Stimulated activated naive CD4-positive, alpha-beta T cell treated with Interleukin-2 at 50 U/mL for 16 hours (primary cell): ENCODE measurements around the gene ACSL3.
"Not testable (repeated sequence)": the region's sequence is repeated elsewhere in the genome, so short reads cannot be mapped to it uniquely, and the experiment has no call there.

Experiments used
- DNase-seq: peaks from one replicate; lab custom pipeline; 2025; lab: John Stamatoyannopoulos, UW

ACSL3 gene

DNA sequence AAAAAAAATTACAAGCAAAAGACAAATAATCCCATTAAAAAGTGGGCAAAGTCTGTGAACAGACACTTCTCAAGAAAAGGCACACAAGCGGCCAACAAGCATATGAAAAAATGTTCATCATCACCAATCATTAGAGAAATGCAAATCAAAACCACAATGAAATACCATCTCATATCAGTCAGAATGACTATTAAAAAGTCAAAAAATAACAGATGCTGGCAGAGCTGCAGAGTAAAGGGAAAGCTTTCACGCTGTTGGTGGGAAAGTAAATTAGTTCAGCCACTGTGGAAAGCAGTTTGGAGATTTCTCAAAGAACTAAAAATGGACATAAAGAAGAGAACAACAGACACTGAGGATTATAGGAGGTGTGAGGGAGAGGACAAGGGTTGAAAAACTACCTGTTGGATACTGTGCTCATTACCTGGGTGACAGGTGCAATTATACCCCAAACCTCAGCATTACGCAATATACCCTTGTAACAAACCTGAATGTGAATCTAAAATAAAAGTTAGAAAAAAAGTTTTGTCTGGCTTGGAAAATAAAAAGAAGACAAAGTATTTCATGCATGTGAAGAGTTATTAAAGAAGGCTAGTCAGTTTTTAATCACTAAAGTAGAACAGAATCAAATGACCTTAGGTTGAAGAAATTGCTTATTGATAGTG, 8.7 kb upstream of the ACSL3 start:
- DNase-seq = no peak

DNA sequence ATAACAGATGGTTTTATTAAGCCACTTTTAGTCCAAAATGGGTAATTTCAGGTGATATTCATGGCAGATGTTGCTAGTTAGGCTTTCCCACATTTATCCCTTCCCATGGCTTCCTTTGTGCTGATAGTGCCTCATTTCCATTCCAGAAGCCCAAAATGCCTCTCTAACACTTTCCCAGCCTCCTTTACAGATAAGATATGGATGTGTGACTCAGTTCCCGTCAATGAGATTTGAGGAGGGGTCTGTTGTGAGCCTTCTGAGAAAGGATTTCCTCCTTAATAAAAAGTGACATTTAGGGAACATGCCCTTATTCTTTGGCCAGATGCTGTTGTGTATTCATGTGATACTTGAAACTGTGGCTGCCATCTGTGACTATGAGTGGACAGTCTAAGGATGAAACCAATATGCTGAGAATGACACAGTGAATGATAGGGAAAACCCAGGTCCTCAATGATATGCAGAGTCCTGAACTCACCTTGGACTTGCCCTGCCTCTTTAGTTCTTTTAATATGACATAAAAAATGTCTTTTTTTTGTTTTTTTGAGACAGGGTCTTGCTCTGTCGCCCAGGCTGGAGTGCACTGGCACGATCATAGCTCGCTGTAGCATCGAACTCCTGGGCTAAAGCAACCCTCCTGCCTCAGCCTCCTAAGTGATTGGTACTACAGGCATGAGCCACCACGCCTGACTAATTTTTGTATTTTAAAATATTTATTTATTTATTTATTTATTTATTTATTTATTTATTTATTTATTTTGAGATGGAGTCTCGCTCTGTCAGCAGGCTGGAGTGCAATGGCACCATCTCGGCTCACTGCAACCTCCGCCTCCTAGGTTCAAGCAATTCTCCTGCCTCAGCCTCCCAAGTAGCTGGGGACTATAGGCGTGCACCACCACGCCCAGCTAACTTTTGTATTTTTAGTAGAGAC, 5.8 kb upstream of the ACSL3 start:
- DNase-seq = no peak

DNA sequence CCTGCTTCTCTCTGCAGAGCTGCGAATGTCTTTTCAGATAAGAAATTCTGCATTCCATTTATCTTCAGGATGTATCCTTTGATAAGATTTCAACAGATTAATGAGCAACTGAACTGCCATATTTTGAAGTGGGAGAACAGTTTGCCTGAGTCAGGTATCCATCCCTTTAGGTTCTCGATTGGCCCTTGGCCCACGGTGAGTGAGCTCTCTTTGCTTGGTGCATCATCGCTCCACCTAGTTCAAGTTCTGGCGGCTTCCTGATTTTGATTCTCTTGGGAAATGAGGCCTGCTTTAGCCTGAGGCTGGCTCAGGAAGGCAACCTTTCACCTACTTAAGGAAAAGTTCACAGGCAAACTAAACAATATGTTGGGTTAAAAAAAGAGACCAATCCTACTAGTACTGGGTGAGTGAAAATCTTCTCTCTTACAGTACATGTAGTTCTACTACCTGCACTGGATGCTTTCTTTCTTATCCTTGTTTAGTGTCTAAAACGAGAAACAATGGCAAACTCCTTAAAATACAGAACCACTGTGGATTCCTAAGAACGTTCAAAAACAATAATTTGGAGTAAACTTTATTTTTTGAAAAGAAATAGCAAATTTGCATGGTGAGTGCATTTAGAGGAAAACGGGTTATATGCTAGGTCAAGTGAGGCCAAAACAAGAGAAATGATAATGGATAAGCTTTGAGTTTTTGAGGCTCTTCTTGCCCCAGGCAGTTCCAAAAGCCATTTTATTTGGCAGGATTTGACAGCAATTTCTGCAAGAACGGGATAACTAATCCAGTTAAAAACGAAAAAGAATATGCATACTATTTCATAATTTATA, 837 bp upstream of the ACSL3 start:
- DNase-seq = no peak

DNA sequence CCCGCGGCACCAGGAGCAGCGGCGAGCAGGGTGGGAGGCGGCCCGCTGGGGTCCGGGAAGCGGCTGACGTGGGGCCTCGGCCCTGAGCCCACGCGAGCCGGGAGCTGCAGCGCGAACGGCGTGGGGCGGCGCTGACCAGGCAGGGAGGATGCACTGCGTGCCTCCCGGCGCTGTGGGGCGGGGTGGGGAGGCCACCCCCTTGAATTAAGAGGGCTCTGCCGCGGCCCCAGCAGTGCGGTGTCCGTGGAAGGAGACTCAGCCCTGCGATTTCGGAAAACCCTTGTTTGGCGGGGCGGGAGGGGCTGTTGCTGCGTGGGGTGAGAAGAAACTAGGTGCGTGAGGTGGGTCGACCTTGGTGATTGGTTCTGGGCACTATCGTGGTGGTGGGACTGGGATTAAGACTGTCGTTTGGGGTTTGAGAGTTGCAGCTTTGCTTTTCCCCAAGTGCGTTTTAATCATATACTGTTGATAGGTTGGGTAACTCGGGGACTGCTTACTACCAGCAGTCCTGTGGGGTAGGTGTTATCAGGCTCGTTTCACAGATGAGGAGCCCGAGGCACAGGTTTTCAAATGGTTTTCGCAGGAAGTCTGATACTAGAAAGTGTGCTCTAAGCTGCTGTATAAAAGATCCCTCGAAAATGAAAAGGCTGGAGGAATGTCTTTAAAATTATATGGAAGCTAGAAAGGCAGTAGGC, 722 bp downstream of the ACSL3 start:
- DNase-seq = peak; percentile 41

DNA sequence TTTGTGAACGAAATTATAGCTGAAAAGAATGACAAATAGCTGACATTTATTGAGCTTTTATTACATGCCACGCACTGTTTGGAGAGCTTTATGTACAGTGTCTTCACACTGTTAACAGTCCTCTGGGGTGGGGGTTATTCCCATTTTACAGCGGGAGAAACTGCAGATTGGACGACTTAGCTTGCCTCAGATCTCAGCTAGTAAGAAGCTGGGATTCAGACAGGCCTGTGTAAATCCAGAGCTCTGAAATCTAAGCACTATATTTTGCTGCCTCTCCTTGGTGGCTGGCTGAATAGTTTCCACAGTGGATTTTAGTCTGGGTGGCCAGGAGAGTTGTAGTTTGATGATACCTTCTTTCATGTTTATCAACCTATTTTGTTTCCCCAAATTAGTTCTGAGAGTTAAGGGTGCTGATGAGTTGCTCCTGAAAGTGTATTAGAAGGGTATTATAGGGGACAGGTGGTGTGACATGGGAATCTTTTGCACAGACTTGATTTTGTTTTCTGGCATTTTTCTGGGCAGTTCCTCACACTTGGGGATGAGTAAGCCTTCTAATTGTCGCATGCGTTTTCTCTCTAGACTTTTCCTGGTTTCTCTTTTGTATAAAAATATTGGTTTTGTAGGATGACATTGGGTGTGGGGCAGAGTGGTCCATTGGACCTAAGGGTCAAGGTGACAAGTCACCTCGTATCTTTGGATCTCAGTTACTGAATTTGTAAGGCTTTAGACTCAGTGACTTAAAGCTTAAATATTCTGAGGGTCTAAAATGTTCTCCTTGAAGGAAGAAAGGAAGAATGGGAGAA, 1.5 kb downstream of the ACSL3 start:
- no peak for DNase-seq

DNA sequence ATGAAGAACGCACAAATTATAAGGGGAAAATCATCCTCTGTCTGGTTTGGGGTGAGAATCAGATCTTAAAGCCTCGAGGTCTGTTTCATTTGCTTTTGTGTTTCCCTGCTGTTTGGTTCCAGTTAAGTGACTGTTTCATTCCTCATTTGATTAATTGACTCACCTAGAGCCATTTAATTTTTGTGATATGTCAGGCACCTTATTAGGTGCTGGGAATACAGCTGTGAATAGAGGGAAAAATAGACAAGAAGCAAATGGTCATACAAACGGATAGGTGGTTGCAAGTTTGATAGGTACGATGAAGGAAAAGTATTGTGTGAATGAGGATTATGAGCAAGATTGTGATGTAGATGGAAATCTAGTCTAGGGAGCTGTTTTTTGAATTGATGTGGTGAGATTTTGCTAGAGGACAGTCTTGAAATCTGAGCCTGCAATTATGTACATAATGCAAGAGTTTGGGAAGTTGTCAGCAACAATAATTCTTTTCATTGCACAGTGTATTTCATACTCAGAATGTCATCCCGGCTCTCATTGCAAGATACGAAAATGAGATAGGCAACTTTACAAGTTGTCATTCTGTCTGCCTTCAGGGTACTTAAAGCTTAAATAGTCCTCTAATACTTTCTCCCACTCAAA, 2.2 kb downstream of the ACSL3 start:
- DNase-seq = no peak

DNA sequence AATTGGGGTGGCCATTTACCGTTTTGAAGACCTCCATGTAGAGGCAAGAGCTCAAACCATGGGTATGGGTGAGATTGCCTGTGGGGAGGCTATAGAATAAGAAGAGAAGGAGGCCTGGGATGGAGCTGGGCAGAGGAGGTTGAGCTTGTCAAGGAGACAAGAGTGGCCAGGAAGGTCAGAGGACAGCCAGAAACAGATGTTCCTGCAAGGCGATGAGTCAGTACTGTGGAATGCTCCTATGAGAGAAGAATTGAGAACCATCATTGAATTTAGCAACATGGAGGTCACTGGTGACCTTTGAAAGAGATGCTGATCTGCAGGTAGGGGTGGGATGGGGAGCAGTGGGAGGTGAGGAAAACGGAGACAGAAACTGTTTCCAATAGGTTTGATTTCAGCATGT, 3.5 kb downstream of the ACSL3 start:
- no peak for DNase-seq

DNA sequence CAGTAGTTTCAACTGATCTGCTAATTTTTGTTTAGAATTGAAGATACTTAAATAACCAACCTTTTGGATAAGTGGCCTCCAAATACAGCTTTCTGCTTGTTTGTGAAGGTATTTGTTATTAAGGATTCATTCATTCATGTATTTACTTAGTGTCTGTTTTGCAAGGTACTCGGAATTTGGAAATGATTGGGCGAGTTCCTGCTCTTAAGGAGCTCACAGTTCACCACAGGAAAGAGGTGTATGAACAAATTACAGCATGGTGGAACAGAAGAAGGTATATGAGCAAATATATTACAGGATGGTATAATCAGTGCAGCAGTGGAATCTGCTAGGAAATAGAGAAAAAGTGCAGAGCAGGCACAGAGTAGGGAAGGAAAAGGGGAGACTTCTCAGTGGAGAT, 4.5 kb downstream of the ACSL3 start:
- no peak for DNase-seq

DNA sequence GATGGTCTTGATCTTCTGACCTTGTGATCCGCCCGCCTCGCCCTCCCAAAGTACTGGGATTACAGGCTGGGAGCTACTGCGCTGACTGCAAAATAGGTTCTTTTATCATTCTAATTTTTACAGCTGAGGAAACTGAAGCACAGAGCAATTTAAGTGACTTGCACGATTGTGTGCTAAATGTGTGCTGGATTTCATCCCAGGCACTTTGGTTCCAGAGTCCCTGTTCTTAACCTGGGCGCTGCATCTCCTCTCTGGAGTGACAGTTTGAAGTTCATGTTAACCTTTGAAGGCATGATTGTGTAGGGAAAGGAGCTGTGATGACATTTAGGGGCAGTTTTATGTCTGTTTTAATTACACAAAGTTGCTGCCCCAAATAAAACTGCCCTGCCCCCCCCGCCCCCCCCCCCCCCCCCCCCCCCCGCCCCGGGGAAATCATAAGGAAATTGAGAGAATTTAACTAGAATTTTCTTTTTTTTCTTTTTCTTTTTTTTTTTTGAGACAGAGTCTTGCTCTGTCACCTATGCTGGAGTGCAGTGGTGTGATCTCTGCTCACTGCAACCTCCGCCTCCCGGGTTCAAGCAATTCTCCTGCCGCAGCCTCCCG, 5.6 kb downstream of the ACSL3 start:
- DNase-seq = no peak

DNA sequence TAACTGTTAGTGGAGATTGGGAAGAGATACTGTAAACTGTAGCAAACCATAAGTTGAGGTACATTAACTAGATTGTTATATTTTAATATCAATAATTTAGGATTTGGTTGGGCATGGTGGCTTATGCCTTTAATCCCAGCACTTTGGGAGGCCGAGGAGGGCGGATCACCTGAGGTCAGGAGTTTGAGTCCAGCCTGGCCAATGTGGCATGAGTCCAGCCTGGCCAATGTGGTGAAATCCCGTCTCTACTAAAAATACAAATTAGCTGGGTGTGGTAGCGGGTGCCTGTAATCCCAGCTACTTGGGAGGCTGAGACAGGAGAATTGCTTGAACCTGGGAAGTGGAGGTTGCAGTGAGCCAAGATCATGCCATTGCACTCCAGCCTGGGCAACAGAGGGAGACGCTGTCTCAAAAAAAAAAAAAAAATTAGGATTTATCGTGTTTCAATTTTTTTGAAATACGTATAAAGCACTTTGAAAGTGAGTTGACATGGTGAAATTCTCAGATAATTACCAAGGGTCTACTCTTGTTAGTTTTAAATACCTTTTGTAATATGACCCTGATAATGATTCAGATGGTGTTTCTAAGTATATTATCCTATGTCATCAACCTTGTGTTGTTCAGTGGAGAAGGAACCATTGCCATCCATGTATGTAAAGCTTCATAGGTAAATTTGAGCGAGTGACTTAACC, 7.9 kb downstream of the ACSL3 start:
- DNase-seq = not testable (repeated sequence)

DNA sequence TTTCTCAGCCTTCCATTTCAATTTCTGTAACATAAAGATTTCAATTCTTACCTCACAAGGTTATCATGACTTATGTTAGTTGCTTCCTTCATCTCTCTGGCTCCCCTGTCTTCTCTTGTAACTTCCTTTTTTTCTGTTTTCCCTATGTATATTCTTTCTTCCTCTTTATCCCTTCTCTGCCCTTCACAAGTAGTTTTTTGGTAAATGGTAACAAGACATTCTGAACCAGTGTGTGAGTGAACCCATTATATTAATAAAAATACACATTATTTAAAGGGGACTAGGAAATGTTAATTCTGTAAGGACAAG, 8.4 kb downstream of the ACSL3 start:
- DNase-seq = no peak

DNA sequence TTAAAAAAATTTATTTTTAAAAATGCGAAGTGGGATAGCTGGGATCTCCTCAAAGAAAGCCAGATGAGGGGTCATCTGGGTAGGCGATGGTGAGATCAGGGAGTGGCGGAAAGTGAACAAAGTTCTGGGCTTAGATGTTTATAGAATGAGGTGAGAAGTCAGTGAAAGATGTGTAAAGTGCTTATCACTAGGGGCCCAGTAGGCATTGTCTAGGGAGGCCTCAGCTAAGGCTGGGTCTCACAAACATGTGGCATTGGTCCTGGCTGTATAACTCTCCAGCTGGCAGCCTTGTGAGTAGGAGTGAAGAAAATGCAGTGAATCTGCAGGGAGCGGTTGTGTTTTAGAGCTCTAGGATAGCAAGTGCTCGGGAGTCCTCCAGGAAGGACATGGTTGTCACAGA, 10.5 kb downstream of the ACSL3 start:
- no peak for DNase-seq

DNA sequence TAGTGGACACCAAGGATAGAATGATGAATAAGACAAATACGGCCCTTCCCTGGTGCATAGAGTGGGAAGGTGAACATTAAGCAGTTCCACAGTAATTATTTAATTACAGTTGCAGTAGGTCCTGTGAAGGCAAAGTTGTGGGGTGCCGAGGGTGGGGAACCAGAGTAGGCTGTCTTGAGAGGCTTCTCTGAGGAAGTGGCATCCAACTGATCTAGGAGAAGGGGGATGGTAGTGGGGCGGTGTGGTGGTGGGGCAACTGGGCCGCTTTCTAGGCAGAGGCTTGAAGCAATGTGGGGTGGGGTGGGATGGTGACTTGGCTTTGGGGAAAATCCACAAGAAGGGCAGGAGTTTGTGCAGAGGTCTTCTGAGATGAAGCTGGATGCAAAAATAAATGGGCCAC, 11.7 kb downstream of the ACSL3 start:
- no peak for DNase-seq

DNA sequence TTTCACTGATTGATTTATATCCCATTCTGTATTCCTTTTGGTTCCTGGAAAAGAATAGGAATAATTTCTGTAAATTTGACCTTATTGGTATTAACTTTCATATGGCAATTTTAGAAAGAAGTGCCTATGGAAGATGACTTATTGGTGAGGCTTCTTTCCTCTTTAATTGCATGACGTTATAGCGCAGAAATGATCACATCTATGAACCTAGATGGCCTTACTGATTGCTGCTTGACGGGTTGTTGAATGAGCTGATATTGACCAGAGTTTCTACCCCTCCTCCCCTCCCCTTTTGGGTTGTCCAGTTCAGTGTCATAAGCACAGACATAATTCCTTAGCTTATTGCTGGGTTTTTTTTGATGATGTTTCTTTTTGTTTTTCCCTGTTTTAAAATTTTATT, 14.6 kb downstream of the ACSL3 start:
- DNase-seq = no peak

DNA sequence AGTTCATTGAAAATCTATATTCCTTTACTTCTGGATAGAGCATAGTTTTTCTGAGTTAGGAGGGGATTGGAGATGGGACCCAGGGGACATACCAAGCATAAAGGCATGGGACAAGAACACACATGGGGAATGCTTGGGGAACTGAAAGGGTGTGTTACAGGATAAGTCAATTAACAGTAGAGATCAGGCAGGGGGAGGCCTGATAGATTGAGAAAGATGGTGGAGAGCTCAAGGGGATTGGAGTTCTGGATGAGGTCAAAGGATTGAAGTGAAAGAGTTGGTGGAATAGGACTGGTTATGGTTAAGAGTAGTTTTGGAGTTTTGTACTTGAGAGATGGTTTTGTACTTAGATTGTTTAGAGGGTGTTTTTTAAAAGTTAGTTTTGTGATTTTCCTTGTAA, 16.1 kb downstream of the ACSL3 start:
- DNase-seq = no peak

DNA sequence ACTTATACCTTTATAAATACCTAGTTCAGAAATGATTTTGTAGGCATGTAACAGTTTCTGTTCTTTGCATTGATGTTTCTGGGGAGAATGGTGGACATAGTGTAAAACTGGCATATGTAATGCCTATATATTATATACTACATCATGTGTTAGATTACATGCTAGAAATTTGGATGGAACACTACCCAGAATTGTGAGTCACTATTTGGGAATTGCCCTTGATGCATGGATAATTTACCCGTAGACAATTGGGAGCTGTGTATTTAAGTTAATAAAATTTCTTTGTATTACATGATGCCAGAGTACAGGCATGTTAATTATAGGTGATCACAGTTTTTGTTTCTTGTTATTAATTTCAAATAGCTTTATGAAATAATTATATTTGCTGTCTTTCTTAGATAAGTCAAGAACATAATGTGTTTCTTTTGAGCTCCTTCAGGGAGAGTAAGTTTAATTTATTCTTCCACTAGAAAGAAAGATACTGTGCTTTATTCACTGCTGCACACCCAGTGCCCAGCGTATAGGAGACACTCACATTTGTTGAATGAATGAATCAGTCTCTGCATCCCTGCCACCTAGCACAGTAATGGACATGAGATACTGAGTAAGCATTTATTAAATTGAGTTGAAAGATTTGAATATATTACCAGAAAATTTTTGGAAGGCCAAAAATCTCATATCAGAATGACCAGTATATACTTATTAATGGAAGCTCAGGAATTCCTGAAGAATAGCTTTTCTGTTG, 16.9 kb downstream of the ACSL3 start:
- no peak for DNase-seq

DNA sequence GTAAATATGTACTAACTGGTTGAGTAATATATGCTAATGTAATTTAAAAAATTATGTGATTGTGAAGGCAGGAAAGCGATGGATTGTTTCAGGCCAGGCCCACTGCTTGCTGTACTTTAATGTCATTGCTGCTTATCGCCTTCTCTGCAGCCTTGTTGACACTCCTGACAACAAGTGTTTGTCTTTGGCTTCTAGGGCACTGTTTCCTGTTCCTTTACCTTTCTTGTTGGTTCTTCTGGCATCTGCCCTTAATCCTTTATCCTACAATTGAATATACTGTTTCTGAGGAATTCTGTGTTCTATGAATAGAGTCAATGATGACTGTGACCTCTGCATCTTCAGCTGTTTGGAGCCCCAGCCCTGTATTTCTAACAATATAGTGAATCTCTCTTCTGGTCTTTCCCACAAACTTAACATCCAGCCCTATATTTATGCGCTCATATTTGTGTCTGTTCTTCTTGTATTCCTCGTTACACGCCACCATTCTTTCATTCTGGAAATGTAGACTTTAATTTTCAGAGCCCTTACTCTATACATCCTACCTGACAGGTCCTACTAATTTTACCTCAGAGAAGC, 17.6 kb downstream of the ACSL3 start:
- no peak for DNase-seq

DNA sequence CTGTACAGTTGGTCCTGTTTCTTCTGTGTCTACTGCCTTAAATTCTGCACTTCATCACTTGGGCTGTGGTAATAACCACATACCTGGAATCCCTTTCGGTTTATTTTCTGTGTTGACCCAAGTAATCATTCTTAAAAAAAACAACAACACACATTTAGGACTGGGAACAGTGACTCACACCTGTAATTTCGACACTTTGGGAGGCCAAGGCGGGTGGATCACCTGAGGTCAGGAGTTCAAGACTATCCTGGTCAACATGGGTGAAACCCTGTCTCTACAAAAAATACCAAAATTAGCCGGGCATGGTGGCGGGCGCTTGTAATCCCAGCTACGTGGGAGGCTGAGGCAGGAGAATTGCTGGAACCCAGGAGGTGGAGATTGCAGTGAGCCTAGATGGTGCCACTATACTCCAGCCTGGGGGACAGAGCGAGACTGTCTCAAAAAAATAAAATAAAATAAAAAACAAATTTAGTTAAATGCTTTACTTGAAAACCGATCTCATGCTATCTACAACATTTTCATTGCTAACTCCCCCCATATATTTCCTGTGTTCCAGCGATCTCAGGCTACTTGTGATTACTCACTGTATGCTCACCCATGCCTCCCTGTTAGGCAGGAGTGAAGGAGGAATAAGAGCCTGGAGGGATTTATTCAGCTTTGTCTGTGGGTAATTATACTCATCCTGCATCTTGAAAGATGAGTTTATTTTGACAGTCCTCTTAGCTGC, 18.2 kb downstream of the ACSL3 start:
- no peak for DNase-seq
